Skeletal muscle cell (primary cell): ENCODE results near the gene SMCO3.

ENCODE experiments used
- DNase-seq: peaks from one replicate; pipeline ENCODE4 v3.0.0-alpha.2; 2010; ENCODE audit warnings: low read depth
- H3K4me3 ChIP-seq: 2 replicates; pipeline ENCODE4 v1.5.1; 2011; ENCODE audit warnings: low read depth, mild to moderate bottlenecking, control low read depth, low read length, moderate library complexity

The SMCO3 gene

GRCh38 chr12:14833952-14834351, 20.0 kb upstream of the SMCO3 start:
- no peak for DNase-seq
- no peak overlapping the region for H3K4me3 ChIP-seq

- no peak for DNase-seq
These were observed 19.4 kb upstream of the SMCO3 start for GRCh38 chr12:14833336-14833735.

GRCh38 chr12:14828892-14829291, 14.9 kb upstream of the SMCO3 start:
- DNase-seq, result no peak

More at GRCh38 chr12:14833336-14833735, 19.4 kb upstream of the SMCO3 start:
- H3K4me3 ChIP-seq, result no peak overlapping the region

GRCh38 chr12:14827043-14827442, 13.1 kb upstream of the SMCO3 start:
- H3K4me3 ChIP-seq, result no peak overlapping the region
- no peak for DNase-seq

More at GRCh38 chr12:14828892-14829291, 14.9 kb upstream of the SMCO3 start:
- H3K4me3 ChIP-seq, result no peak overlapping the region

GRCh38 chr12:14826491-14826890, 12.5 kb upstream of the SMCO3 start:
- DNase-seq, result no peak
- no peak overlapping the region for H3K4me3 ChIP-seq

- no peak for DNase-seq
- no peak overlapping the region for H3K4me3 ChIP-seq
These were observed 11.3 kb upstream of the SMCO3 start for GRCh38 chr12:14825256-14825655.

GRCh38 chr12:14824012-14824634, 10.1 kb upstream of the SMCO3 start:
- no peak overlapping the region for H3K4me3 ChIP-seq
- no peak for DNase-seq

- no peak overlapping the region for H3K4me3 ChIP-seq
- no peak for DNase-seq
These were observed 2.5 kb downstream of the SMCO3 start for GRCh38 chr12:14811486-14811885.

- DNase-seq, result no peak
- H3K4me3 ChIP-seq, result no peak overlapping the region
These were observed 3.0 kb downstream of the SMCO3 start for GRCh38 chr12:14810953-14811483.

- H3K4me3 ChIP-seq, result no peak overlapping the region
- DNase-seq, result no peak
These were observed 3.6 kb downstream of the SMCO3 start for GRCh38 chr12:14810167-14810952.

- peak overlapping the region; percentile 86 for H3K4me3 ChIP-seq
- DNase-seq, result no peak
These were observed 10.2 kb downstream of the SMCO3 start for GRCh38 chr12:14803830-14804160.

GRCh38 chr12:14803011-14803829, 10.8 kb downstream of the SMCO3 start, which contains the start of the genes C12orf60 and WBP11:
Gene C12orf60, plus strand, starts transcription at chr12:14803670. Its CDS starts 19,266 bp downstream, at chr12:14822936.
Gene WBP11, minus strand, starts transcription at chr12:14803478. Its CDS starts 2,095 bp downstream, at chr12:14801383.
- H3K4me3 ChIP-seq, result peak within 1 kb of the TSS; percentile 86

GRCh38 chr12:14802721-14803010, 11.3 kb downstream of the SMCO3 start:
- peak overlapping the region; percentile 86 for H3K4me3 ChIP-seq
- no peak for DNase-seq

More at GRCh38 chr12:14803011-14803829, 10.8 kb downstream of the SMCO3 start, which contains the start of the genes C12orf60 and WBP11:
- DNase-seq, result peak; percentile 95

- no peak for DNase-seq
- H3K4me3 ChIP-seq, result peak overlapping the region; percentile 86
These were observed 11.7 kb downstream of the SMCO3 start for GRCh38 chr12:14802247-14802646.

- no peak overlapping the region for H3K4me3 ChIP-seq
These were observed 18.9 kb downstream of the SMCO3 start for GRCh38 chr12:14795028-14795448.

GRCh38 chr12:14785568-14785967, 28.4 kb downstream of the SMCO3 start:
- no peak overlapping the region for H3K4me3 ChIP-seq
- no peak for DNase-seq

More at GRCh38 chr12:14795028-14795448, 18.9 kb downstream of the SMCO3 start:
- no peak for DNase-seq

GRCh38 chr12:14784471-14784870, 29.5 kb downstream of the SMCO3 start:
- H3K4me3 ChIP-seq, result no peak overlapping the region
- DNase-seq, result no peak

GRCh38 chr12:14782756-14783155, 31.2 kb downstream of the SMCO3 start:
- no peak for DNase-seq

GRCh38 chr12:14781563-14781962, 32.4 kb downstream of the SMCO3 start:
- no peak for DNase-seq
- no peak overlapping the region for H3K4me3 ChIP-seq

More at GRCh38 chr12:14782756-14783155, 31.2 kb downstream of the SMCO3 start:
- H3K4me3 ChIP-seq, result no peak overlapping the region

GRCh38 chr12:14780859-14781258, 33.1 kb downstream of the SMCO3 start:
- no peak overlapping the region for H3K4me3 ChIP-seq

More at GRCh38 chr12:14780859-14781258, 33.1 kb downstream of the SMCO3 start:
- DNase-seq, result no peak
